OCI-LY3 (cell line): ENCODE data around the gene NOP16.

Source experiments
- EZH2phosphoT487 ChIP-seq: fragments of 200-600 bp; shearing (Covaris generic); IDR thresholded peaks from 2 replicates; pipeline ENCODE4 v1.6.1; 2018; ENCODE audit warnings: antibody characterized with exemption, mixed run types, low read depth
- TF ChIP-seq, protein P1 (sequence below): fragments of 200-600, 300-600 bp; sonication (generic); IDR thresholded peaks from 2 replicates; pipeline ENCODE4 v1.5.1; 2014; ENCODE audit warnings: antibody characterized with exemption, low read length, low read depth

DNA sequence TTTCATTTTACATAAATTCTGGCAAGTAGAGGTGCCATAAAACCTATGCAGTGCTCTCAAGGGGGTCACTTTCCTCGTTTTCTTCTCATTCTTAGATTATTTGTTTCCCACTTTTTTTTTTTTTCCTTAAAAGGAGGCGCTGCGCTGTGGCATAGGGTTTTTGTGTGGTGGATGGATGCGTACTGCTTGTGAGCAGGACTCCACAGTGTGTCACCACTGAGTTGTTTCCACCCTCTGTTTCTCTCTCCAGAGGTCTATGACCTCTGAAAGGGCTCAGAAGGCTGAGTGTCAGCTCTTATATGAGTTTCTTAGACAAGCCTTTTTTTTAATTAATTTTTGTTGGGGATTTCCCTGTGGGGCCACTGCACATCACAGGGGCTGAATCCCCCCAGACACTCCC is 41.6 kb upstream of the NOP16 start:
- TF ChIP-seq, protein P1, sequence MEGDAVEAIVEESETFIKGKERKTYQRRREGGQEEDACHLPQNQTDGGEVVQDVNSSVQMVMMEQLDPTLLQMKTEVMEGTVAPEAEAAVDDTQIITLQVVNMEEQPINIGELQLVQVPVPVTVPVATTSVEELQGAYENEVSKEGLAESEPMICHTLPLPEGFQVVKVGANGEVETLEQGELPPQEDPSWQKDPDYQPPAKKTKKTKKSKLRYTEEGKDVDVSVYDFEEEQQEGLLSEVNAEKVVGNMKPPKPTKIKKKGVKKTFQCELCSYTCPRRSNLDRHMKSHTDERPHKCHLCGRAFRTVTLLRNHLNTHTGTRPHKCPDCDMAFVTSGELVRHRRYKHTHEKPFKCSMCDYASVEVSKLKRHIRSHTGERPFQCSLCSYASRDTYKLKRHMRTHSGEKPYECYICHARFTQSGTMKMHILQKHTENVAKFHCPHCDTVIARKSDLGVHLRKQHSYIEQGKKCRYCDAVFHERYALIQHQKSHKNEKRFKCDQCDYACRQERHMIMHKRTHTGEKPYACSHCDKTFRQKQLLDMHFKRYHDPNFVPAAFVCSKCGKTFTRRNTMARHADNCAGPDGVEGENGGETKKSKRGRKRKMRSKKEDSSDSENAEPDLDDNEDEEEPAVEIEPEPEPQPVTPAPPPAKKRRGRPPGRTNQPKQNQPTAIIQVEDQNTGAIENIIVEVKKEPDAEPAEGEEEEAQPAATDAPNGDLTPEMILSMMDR: no peak
- no peak for TF ChIP-seq EZH2phosphoT487
